Stimulated activated CD8-positive, alpha-beta memory T cell treated with anti-CD3 and anti-CD28 coated beads, Interleukin-2, amount 100 ng/mL, for 48 hours (primary cell): ENCODE measurements around the gene SH3GL3.

Experiments used
- DNase-seq, 2 donors: peaks; one replicate each; pipeline ENCODE4 v3.0.0-alpha.2; 2020; ENCODE audit warnings: low read depth in 2 of 2

The SH3GL3 gene

GRCh38 chr15:83462953-83463433 is 15.9 kb downstream of the SH3GL3 start:
- DNase-seq, result no peak

- DNase-seq, result no peak
These were observed 23.7 kb downstream of the SH3GL3 start for GRCh38 chr15:83470887-83471286.

GRCh38 chr15:83471307-83471866 is 24.2 kb downstream of the SH3GL3 start:
- DNase-seq, result no peak

- DNase-seq, result no peak
These were observed 25.0 kb downstream of the SH3GL3 start for GRCh38 chr15:83472151-83472550.

- no peak for DNase-seq
These were observed 25.7 kb downstream of the SH3GL3 start for GRCh38 chr15:83472797-83473196.

- DNase-seq, result no peak
These were observed 27.4 kb downstream of the SH3GL3 start for GRCh38 chr15:83474578-83474977.

- no peak for DNase-seq
These were observed 28.4 kb downstream of the SH3GL3 start for GRCh38 chr15:83475551-83475950.

- DNase-seq, result no peak
These were observed 28.9 kb downstream of the SH3GL3 start for GRCh38 chr15:83476066-83476465.

GRCh38 chr15:83476708-83477107 is 29.6 kb downstream of the SH3GL3 start:
- no peak for DNase-seq

GRCh38 chr15:83477172-83477807 is 30.1 kb downstream of the SH3GL3 start:
- DNase-seq, result no peak

GRCh38 chr15:83477808-83478537 is 30.8 kb downstream of the SH3GL3 start:
- no peak for DNase-seq

- no peak for DNase-seq
These were observed 36.5 kb downstream of the SH3GL3 start for GRCh38 chr15:83483612-83484011.

- no peak for DNase-seq
These were observed 37.5 kb downstream of the SH3GL3 start for GRCh38 chr15:83484636-83485035.

GRCh38 chr15:83486363-83486762 is 39.2 kb downstream of the SH3GL3 start:
- DNase-seq, result no peak

GRCh38 chr15:83487519-83487918 is 40.4 kb downstream of the SH3GL3 start:
- no peak for DNase-seq

- no peak for DNase-seq
These were observed 42.5 kb downstream of the SH3GL3 start for GRCh38 chr15:83489690-83490089.

- DNase-seq, result no peak
These were observed 44.3 kb downstream of the SH3GL3 start for GRCh38 chr15:83491486-83491885.

GRCh38 chr15:83496766-83497165 is 49.6 kb downstream of the SH3GL3 start:
- no peak for DNase-seq

GRCh38 chr15:83498374-83498773 is 51.2 kb downstream of the SH3GL3 start:
- DNase-seq, result no peak

GRCh38 chr15:83498801-83499200 is 51.7 kb downstream of the SH3GL3 start:
- DNase-seq, result no peak

- no peak for DNase-seq
These were observed 52.3 kb downstream of the SH3GL3 start for GRCh38 chr15:83499476-83499875.

- no peak for DNase-seq
These were observed 56.6 kb downstream of the SH3GL3 start for GRCh38 chr15:83503595-83504364.
